SH-SY5Y (cell line): ENCODE measurements around the gene HPDL.

ENCODE experiments used
- GATA2 ChIP-seq: IDR thresholded peaks from 2 replicates; pipeline ENCODE4 v1.6.1; 2011; ENCODE audit warnings: mild to moderate bottlenecking, low read depth, low read length
- GATA3 ChIP-seq: IDR thresholded peaks from 2 replicates; pipeline ENCODE4 v1.6.1; 2011; ENCODE audit warnings: low read depth, mild to moderate bottlenecking, low read length, moderate library complexity

GRCh38 chr1:45329445-45329844 lies 2.8 kb downstream of the HPDL start:
- TF ChIP-seq GATA2 = no peak
- TF ChIP-seq GATA3 = no peak
